SK-N-MC (cell line): ENCODE results near the gene EPN3.

Source experiments
- EZH2 ChIP-seq: fragments of 200-600 bp; sonication (generic); IDR thresholded peaks from one replicate; pipeline ENCODE4 v1.6.1; 2017; ENCODE audit warnings: antibody characterized with exemption
- FOXP2 ChIP-seq: optimal IDR thresholded peaks from 2 replicates; pipeline ENCODE3; 2011; ENCODE audit warnings: mild to moderate bottlenecking, moderate library complexity; ENCODE audit not compliant: insufficient read depth; ENCODE audit errors: extremely low read length, control extremely low read depth
- POLR2AphosphoS5 ChIP-seq: IDR thresholded peaks from 2 replicates; pipeline ENCODE4 v1.6.1; 2012; ENCODE audit warnings: mild to moderate bottlenecking, low read depth, low read length, borderline replicate concordance

DNA sequence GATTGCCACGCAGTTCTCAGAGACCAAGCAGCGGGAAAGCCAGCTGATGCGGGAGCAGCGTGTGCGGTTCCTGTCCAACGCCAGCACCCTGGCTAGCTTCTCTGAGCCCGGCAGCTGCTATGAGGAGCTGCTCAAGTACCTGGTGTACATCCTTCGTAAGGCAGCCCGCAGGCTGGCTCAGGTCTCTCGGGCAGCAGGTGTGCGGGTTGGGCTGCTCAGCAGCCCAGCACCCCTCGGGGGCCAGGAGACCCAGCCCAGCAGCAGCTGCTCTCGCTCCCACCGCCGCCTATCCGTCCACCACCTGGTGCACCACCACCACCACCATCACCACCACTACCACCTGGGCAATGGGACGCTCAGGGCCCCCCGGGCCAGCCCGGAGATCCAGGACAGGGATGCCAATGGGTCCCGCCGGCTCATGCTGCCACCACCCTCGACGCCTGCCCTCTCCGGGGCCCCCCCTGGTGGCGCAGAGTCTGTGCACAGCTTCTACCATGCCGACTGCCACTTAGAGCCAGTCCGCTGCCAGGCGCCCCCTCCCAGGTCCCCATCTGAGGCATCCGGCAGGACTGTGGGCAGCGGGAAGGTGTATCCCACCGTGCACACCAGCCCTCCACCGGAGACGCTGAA, 43.2 kb downstream of the EPN3 start:
- TF ChIP-seq POLR2AphosphoS5 (no peak), EZH2 (no peak), FOXP2 (no peak)
